ENCODE data around the gene SNRNP35.
"Not testable (repeated sequence)": the region's sequence is repeated elsewhere in the genome, so short reads cannot be mapped to it uniquely, and the experiment has no call there.

The SNRNP35 gene

DNA sequence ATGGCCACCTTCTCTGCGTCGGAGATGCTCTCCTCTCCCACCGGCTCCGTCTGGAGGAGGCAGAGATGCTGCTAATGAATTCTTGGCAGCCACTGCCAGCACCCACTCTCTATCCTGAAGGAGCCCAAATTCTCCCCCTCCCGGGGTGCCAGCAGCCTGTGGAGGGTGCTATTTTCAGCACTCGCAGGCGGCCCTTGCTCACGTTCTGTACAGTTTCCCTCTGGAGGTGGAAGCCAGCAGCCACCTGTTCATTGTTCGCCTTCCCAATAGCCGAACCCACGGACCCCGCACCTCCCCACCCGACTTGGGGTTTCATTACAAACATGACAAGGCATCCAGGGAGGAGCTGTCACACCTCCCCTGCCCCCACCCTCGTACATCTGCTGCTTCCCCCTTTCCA lies 27.8 kb downstream of the SNRNP35 start:
- TF ChIP-seq, protein P1, sequence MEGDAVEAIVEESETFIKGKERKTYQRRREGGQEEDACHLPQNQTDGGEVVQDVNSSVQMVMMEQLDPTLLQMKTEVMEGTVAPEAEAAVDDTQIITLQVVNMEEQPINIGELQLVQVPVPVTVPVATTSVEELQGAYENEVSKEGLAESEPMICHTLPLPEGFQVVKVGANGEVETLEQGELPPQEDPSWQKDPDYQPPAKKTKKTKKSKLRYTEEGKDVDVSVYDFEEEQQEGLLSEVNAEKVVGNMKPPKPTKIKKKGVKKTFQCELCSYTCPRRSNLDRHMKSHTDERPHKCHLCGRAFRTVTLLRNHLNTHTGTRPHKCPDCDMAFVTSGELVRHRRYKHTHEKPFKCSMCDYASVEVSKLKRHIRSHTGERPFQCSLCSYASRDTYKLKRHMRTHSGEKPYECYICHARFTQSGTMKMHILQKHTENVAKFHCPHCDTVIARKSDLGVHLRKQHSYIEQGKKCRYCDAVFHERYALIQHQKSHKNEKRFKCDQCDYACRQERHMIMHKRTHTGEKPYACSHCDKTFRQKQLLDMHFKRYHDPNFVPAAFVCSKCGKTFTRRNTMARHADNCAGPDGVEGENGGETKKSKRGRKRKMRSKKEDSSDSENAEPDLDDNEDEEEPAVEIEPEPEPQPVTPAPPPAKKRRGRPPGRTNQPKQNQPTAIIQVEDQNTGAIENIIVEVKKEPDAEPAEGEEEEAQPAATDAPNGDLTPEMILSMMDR (IDR thresholded peaks at IDR 0.05; ENCODE audit: low read depth, low read length) = no peak
- H3K4me3 ChIP-seq (replicated peaks in 1 of 2; ENCODE audit: low read depth in 2 of 2, low read length in 2 of 2) = no peak overlapping the region
- no peak for DNase-seq (ENCODE audit: low read depth in 2 of 2)

DNA sequence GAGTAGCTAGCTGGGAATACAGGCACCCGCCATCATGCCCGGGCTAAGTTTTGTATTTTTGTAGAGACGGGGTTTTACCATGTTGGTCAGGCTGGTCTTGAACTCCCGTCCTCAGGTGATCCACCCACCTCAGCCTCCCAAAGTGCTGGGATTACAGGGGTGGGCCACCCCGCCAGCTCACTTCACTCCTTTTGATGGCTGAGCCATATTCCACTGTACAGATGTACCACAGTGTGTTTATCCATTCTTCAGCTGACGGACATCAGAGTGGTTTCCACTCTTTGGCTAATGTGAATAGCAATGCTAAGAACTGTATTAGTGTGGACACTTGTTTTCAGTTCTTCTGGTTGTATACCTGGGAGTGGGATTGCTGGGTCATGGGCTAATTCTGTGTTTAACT lies 29.5 kb downstream of the SNRNP35 start:
- no peak overlapping the region for H3K4me3 ChIP-seq (replicated peaks in 1 of 2; ENCODE audit: low read depth in 2 of 2, low read length in 2 of 2)
- TF ChIP-seq, protein P1 (IDR thresholded peaks at IDR 0.05; ENCODE audit: low read depth, low read length) = no peak
- no peak for DNase-seq (ENCODE audit: low read depth in 2 of 2)

DNA sequence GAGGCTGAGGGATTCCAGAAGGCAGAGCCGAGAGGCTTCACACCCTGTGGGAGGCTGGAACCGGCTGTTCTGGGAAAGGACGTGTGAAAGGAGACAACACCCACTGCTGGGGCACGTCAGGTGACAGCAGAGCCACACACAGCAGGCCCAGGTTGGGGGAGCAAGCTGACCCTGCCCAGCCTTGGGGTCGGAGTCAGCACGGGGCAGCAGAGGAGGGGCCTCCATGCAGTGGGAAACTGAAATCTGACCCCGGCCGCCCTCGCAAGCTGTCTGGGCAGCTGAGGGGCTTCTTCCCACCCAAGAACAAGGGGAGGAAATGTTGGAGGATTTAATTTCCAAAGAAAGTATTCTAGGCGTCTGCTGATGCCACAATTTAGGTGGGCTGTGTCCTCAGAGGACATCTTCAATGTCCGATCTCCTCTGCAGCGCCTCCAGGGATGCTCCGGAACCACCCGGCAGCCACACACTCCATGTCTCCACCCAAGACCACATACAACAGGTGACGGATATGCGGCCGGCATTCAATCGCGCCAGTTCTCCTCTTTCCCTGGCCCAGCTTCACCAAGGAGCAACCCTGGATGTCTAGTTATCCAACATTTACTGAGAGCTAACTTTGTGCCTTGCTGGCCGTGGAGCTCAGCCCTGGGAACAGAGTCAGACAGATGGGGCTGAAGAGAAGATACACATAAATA lies 30.7 kb downstream of the SNRNP35 start:
- DNase-seq (ENCODE audit: low read depth in 2 of 2) = no peak
- H3K4me3 ChIP-seq (replicated peaks in 1 of 2; ENCODE audit: low read depth in 2 of 2, low read length in 2 of 2) = no peak overlapping the region
- TF ChIP-seq, protein P1 (IDR thresholded peaks at IDR 0.05; ENCODE audit: low read depth, low read length) = no peak

DNA sequence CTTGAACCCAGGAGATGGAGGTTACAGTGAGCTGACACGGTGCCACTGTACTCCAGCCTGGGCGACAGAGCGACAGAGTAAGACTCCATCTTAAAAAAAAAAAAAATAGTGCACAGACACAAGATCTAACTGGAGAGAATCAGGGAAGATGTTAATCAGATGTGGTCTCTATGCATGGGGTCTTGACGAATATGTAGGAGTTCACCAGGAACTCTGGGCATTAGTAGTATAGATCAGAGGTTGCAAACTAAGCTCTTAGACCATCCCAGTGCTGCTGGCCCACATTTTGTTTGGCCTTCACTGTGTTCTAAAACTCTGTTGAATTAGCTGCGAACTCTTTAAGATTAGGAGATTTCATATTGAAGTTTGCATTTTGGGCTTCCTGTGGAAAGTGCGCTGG lies 31.6 kb downstream of the SNRNP35 start:
- TF ChIP-seq, protein P1 (IDR thresholded peaks at IDR 0.05; ENCODE audit: low read depth, low read length) = no peak
- H3K4me3 ChIP-seq (replicated peaks in 1 of 2; ENCODE audit: low read depth in 2 of 2, low read length in 2 of 2) = no peak overlapping the region
- DNase-seq (ENCODE audit: low read depth in 2 of 2) = no peak

DNA sequence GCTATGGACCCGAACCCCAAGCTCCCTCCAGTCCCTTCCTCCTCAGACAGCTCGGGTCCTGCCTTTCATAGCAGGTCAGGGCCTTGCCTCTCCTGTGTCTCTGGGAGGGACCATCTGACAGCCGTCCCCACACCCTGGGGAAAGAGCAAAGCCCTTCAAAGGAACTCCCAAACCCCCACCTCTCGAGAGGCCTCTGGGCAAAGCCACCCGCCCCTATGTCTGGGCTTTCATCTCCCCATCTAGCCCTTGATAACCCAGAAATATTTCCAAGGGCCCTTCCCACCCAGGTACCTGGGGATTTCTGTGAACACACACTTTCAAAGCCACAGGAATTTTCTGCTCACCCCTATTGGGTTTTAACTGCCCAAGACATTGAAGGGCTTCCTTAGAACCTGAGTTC lies 32.1 kb downstream of the SNRNP35 start:
- TF ChIP-seq, protein P1 (IDR thresholded peaks at IDR 0.05; ENCODE audit: low read depth, low read length) = no peak
- H3K4me3 ChIP-seq (replicated peaks in 1 of 2; ENCODE audit: low read depth in 2 of 2, low read length in 2 of 2) = no peak overlapping the region
- DNase-seq (ENCODE audit: low read depth in 2 of 2) = no peak

DNA sequence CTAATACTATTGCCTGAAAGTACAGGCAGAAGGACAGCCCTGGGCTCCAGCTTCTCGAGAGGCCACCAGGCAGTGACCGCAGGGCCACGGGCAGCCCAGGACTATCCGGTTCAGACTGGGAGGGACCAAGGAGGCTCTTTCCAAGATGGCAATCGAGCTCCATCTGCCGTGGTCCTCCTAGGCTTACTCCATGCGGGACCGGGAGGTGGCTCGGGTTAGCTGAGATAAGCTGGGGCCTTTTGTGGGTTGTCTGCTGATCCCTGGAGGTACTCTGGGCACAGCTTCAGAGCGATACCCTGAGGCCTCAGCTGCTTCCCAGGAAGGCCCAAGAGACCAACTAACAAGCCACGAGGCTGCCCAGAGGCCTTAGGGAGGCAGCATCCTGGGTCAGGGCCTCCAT lies 33.1 kb downstream of the SNRNP35 start:
- H3K4me3 ChIP-seq (replicated peaks in 1 of 2; ENCODE audit: low read depth in 2 of 2, low read length in 2 of 2) = no peak overlapping the region
- DNase-seq (ENCODE audit: low read depth in 2 of 2) = no peak
- TF ChIP-seq, protein P1 (IDR thresholded peaks at IDR 0.05; ENCODE audit: low read depth, low read length) = no peak

DNA sequence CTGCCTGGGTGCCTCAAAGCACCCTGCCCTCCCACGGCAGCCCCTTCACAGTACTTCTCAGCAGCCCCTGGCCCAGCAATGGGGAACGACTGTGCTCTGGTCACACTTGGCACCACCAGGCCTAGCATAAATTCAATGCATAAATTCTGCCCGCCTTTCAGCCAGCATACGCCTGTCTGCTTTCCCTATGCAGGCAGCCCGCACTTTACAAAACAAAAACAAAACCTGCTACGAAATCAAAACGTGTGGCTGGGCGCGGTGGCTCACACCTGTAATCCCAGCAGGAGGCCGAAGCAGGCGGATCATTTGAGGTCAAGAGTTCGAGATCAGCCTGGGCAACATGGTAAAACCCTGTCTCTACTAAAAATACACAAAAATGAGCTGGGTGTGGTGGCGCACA lies 33.5 kb downstream of the SNRNP35 start:
- TF ChIP-seq, protein P1 (IDR thresholded peaks at IDR 0.05; ENCODE audit: low read depth, low read length) = no peak
- no peak overlapping the region for H3K4me3 ChIP-seq (replicated peaks in 1 of 2; ENCODE audit: low read depth in 2 of 2, low read length in 2 of 2)
- DNase-seq (ENCODE audit: low read depth in 2 of 2) = no peak

DNA sequence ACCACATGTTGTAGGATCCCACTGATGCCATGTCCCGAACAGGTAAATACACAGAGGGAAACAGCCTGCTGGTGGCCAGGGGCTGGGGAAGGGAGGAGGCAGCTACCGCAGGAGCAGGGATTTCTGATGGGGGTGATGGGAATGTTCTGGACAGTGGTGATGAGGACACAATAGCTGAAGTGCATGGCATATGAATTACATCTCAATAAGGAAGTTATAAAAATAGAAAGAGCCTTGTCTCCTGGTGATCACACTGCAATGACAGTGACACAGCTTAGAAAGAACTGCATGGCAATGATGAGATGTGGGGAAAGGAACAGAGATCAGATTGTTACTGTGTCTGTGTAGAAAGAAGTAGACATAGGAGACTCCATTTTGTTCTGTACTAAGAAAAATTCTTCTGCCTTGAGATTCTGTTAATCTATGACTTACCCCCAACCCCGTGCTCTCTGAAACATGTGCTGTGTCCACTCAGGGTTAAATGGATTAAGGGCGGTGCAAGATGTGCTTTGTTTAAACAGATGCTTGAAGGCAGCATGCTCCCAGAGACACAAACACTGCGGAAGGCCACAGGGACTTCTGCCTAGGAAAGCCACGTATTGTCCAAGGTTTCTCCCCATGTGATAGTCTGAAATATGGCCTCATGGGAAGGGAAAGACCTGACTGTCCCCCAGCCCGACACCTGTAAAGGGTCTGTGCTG lies 34.5 kb downstream of the SNRNP35 start:
- not testable (repeated sequence) for DNase-seq (ENCODE audit: low read depth in 2 of 2); H3K4me3 ChIP-seq (replicated peaks in 1 of 2; ENCODE audit: low read depth in 2 of 2, low read length in 2 of 2)
